Caco-2 (cell line): Measurements from ENCODE around the gene BCL6. TPM values are rescaled to one million over a fixed set of nuclear protein-coding genes. Genes with fewer than 3 reads are reported as not detected.
A peak's percentile ranks its signal among the peaks of the same experiment; 100 is the strongest.

ENCODE experiments used
- BruUV-seq: library from RNA; stranded (reverse); fragments of 400-500 nt; replicated peaks from 2 replicates; lab custom pipeline; 2021; lab: Mats Ljungman, UMichigan
- CTCF ChIA-PET: fragments of 300-600 bp; sonication (Branson Sonifier 250); formaldehyde crosslinking; loops from one replicate; lab custom pipeline; 2022; ENCODE audit warnings: antibody characterized with exemption; lab: Charles Lee
- POLR2A ChIA-PET: fragments of 300-600 bp; sonication (Branson Sonifier 250); formaldehyde crosslinking; loops from one replicate; lab custom pipeline; 2022; ENCODE audit warnings: antibody characterized with exemption; lab: Charles Lee
- DNase-seq, 2 experiments: peaks; one replicate each; pipeline versions ENCODE4 v3.0.0 to v3.0.0-alpha.2; 2020 to 2022
- H3K27me3 ChIP-seq: replicated peaks from 2 replicates; pipeline ENCODE4 v1.6.0; 2011; ENCODE audit warnings: low read length; ENCODE audit not compliant: control insufficient read depth, insufficient read depth
- H3K36me3 ChIP-seq: 2 replicates; pipeline ENCODE4 v1.5.1; 2011; ENCODE audit warnings: low read length; ENCODE audit not compliant: control insufficient read depth, insufficient read depth
- H3K4me1 ChIP-seq: fragments of 250-450 bp; sonication (Bioruptor Pico); 2 replicates; pipeline ENCODE4 v1.5.1; 2020; ENCODE audit warnings: mild to moderate bottlenecking
- H3K4me3 ChIP-seq: 2 replicates; pipeline ENCODE4 v1.5.1; 2011; ENCODE audit warnings: low read depth, mild to moderate bottlenecking, control low read depth, low read length
- H3K9me3 ChIP-seq: fragments of 250-450 bp; sonication (Bioruptor Pico); 2 replicates; pipeline ENCODE4 v1.5.1; 2020; ENCODE audit warnings: mild to moderate bottlenecking, moderate library complexity
- H3K27ac Mint-ChIP-seq: one replicate; pipeline ENCODE4 v1.8.0; 2022; ENCODE audit warnings: mixed read lengths; ENCODE audit not compliant: unreplicated experiment
- H3K27me3 Mint-ChIP-seq: one replicate; pipeline ENCODE4 v1.8.0; 2022; ENCODE audit warnings: mixed read lengths; ENCODE audit not compliant: insufficient read depth, unreplicated experiment
- H3K36me3 Mint-ChIP-seq: one replicate; pipeline ENCODE4 v1.8.0; 2022; ENCODE audit warnings: mild to moderate bottlenecking, mixed read lengths; ENCODE audit not compliant: insufficient read depth, unreplicated experiment
- H3K4me1 Mint-ChIP-seq: one replicate; pipeline ENCODE4 v1.8.0; 2022; ENCODE audit warnings: low read depth, mixed read lengths; ENCODE audit not compliant: unreplicated experiment
- H3K4me3 Mint-ChIP-seq: one replicate; pipeline ENCODE4 v1.8.0; 2022; ENCODE audit warnings: mild to moderate bottlenecking, moderate library complexity, mixed read lengths; ENCODE audit not compliant: unreplicated experiment
- H3K9me3 Mint-ChIP-seq: one replicate; pipeline ENCODE4 v1.8.0; 2022; ENCODE audit warnings: mixed read lengths; ENCODE audit not compliant: unreplicated experiment
- CTCF ChIP-seq, 2 experiments: fragments of 200-600 bp in 1 of 2; IDR thresholded peaks; 1 replicate in 1 of 2; 2 replicates in 1 of 2; pipeline versions ENCODE4 v1.5.1 to v1.8.0; 2011 to 2022; ENCODE audit warnings: antibody characterized with exemption in 1 of 2, control low read depth in 1 of 2, inconsistent platforms in 1 of 2, low read depth in 1 of 2, low read length in 1 of 2, mild to moderate bottlenecking in 1 of 2, moderate library complexity in 1 of 2; ENCODE audit not compliant: insufficient read depth in 1 of 2, severe bottlenecking in 1 of 2, unreplicated experiment in 1 of 2
- intact Hi-C: fragments of 100-400 bp; cut with micrococcal nuclease; formaldehyde crosslinking; loops from one replicate; pipeline ENCODE4 v1.10.0; 2022; ENCODE audit not compliant: unreplicated experiment
- total RNA-seq: library from RNA; stranded (reverse); gene quantifications from 2 replicates; pipeline ENCODE4 v1.2.3, GENCODE V29; 2022

Gene BCL6
- total RNA-seq, 1 experiment from 2014 or later, result 40.4 TPM

DNA sequence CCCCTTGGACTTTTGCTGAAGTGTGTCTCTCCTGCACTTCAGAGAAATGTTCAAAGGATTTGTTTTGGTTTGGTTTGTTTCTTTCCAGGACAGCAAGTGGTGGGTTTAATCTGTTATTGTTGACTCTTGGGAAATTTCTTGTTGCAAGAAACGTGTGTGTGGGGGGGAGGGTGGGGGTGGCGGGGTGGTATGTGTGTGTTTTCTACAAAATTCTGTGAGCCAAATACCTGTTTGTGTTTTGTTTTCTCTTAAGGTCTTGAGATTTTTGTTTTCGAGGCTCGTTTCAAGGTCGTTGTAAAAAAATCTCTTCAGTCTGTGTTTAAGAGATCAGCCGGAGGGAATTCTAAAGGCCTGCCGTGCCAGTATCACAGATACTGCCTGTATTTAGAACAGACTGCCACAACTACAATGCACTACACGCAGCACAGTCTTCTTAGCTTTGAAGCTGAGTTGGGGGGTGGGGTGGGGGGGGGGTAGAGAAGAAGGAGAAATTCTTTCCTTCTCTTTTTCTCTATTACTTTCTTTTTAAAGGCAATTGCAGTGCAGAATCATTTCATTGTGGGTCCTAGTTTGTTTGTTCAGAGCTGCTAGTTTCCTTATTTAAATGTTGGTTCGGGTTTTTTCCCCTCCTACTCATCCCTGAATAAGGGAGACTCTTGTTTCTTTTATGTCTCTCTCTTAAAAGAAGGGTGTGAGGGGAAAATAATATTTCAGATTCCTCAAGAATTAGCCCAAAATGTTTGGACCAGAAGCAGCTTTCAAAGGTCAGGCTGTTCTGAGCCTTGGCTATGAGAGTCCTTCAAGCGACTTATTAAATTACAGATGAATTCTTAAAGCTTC is 1.4 kb upstream of the BCL6 start:
- peaks cover 29% of the 10 kb centered on the region for H3K36me3 Mint-ChIP-seq
- H3K9me3 Mint-ChIP-seq, result no peaks in the 10 kb centered on the region
- no peak for TF ChIP-seq CTCF (IDR thresholded peaks at IDR 0.05; ENCODE audit: insufficient read depth in 1 of 2, low read depth in 1 of 2, low read length in 1 of 2, severe bottlenecking in 1 of 2, unreplicated experiment in 1 of 2)
- peaks cover 22% of the 10 kb centered on the region for H3K4me1 Mint-ChIP-seq
- ChIA-PET CTCF (interaction anchor here (0.6 to 1.5 kb wide), 5 partner anchors 62 to 404 kb away, joined by 3 to 9 read pairs (median 5); no protein-coding TSS in a partner anchor), POLR2A (interaction anchor here (0.7 to 1.9 kb wide), 4 partner anchors 306 to 1207 kb away, joined by 3 to 36 read pairs (median 7); partner anchors contain the start of gene LPP)
- no TSS peak for BruUV-seq
- peak overlapping the region; percentile 97 for H3K27ac Mint-ChIP-seq
- peak overlapping the region; percentile 98 for H3K4me3 Mint-ChIP-seq
- DNase-seq, result no peak
- H3K9me3 ChIP-seq, result no peaks in the 10 kb centered on the region
- H3K27me3 Mint-ChIP-seq, result no peaks in the 10 kb centered on the region
- H3K4me3 ChIP-seq, result peak overlapping the region; percentile 30
- intact Hi-C loops, result loop anchor here (10.0 kb wide), 3 partner anchors 838 to 1088 kb away; no protein-coding TSS in a partner anchor
- peaks cover 48% of the 10 kb centered on the region for H3K4me1 ChIP-seq
- H3K36me3 ChIP-seq, result no peaks in the 10 kb centered on the region
- no peaks in the 10 kb centered on the region for H3K27me3 ChIP-seq

GRCh38 chr3:187746059-187746441 is 782 bp upstream of the BCL6 start:
- TSS peak; percentile 99 for BruUV-seq
- Histone ChIP-seq H3K4me1 (peaks cover 41% of the 10 kb centered on the region), H3K4me3 (peak overlapping the region; percentile 30), H3K9me3 (no peaks in the 10 kb centered on the region), H3K27me3 (no peaks in the 10 kb centered on the region), H3K36me3 (no peaks in the 10 kb centered on the region)
- peaks cover 16% of the 10 kb centered on the region for H3K4me1 Mint-ChIP-seq
- intact Hi-C loops, result loop anchor here (10.0 kb wide), 3 partner anchors 839 to 1089 kb away; no protein-coding TSS in a partner anchor
- TF ChIP-seq CTCF (IDR thresholded peaks at IDR 0.05; ENCODE audit: insufficient read depth in 1 of 2, low read depth in 1 of 2, low read length in 1 of 2, severe bottlenecking in 1 of 2, unreplicated experiment in 1 of 2), result no peak
- H3K9me3 Mint-ChIP-seq, result no peaks in the 10 kb centered on the region
- H3K27me3 Mint-ChIP-seq, result no peaks in the 10 kb centered on the region
- H3K27ac Mint-ChIP-seq, result peak overlapping the region; percentile 97
- POLR2A ChIA-PET, result interaction anchor here (0.9 to 1.9 kb wide), 7 partner anchors 133 to 1000 kb away, joined by 3 to 36 read pairs (median 5); partner anchors contain the start of gene LPP
- CTCF ChIA-PET, result interaction anchor here (0.6 to 1.2 kb wide), 3 partner anchors 225 to 1209 kb away, joined by 4 to 5 read pairs (median 5); no protein-coding TSS in a partner anchor
- peaks cover 27% of the 10 kb centered on the region for H3K36me3 Mint-ChIP-seq
- peak overlapping the region; percentile 98 for H3K4me3 Mint-ChIP-seq
- DNase-seq, result no peak
